HG03097 (cell line): Measurements from ENCODE around the gene NRSN2.
"Not testable (repeated sequence)": the region's sequence is repeated elsewhere in the genome, so short reads cannot be mapped to it uniquely, and the experiment has no call there.

Source experiments
- ATAC-seq: cut with Tn5 transposase; IDR thresholded peaks from one replicate; pipeline ENCODE4 v1.9.1; 2021; ENCODE audit not compliant: unreplicated experiment, low FRiP score

NRSN2 gene

DNA sequence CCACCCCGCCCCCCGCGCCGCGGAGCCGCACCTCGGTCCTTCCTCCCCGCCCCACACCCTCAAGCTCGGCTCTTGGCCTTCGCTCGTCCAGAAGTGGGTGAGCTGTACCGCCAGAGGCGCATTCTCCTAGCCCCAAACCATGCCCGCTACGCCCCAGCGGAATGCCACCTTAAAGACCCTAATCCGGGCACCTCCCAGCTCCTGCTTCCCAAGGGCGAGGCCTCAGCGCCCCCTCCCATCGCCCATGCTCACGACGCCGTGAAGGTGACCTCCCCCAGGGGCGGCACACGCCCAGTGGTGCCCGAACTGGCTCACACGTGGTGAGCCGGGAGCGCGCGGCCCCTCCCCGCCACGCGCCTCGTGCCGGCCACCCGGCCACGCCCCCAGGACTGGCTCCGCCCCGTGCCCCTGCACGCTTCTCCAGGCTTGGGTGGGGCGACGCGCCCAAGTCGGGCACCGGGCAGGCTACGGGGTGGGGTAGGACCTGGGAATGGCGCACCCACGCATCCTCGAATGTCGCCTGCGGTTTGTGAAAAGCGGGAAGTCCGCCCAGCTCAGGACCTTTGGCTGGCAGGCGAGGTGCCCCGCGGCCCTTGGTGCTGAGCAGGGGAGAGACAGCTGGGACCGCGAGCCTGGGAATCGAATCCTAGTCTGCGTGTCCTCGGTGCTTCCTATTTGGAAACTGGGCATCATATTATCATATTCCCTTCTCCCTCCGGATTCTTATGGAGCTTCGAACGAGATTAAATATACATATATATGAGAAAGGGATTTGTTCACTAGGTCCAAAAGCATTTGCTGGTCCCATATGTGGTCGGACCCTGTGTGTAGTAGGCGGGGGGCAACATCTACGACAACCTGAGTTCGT lies 22.5 kb upstream of the NRSN2 start:
- peak; percentile 52 for ATAC-seq

DNA sequence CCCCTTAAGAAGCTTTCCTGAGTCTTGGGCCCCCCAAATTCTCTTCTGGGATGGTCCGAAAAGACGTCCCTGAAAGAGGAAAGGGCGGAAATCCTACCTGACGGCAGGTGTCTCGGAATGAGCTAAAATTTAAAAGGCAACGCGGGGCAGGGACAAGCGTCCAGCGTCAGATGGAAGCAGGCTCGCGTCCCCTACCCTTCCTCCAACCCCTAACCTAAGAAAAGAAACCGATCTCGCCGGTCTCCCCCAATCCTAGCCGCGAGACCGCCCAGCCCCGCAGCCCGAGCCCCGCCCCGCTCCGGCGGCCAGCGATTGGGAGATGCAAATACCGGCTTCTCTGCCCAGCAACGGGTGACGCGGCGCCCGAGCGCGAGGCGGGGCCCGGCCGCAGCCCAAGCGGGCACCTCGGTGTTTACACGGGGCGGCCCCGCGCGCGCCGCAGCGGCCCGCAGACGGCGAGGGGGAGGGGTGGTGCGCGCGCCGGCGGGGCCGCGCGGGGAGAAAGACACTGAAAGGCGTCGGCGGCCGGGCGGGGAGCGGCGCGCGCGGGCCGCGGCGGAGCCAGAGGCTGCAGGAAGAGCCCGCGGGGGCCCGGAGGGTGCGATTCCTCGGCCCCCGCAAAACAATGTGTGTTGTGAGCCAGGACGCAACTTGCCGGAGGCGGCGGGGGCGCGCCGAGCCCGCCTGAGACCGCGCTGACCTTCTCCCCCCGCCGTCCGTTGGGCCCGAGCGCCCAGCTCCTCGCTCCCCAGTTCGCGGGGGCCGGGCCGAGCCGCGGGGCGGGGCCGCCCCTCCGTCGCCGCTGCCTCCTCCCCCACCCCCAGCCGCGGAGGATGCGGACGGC lies 21.6 kb upstream of the NRSN2 start, which contains the start of gene SOX12:
Gene SOX12, plus strand, starts transcription at position 508 of the 844 bp plus-strand sequence. CDS start 373 bp downstream, outside the sequence.
- peak; percentile 63 for ATAC-seq

DNA sequence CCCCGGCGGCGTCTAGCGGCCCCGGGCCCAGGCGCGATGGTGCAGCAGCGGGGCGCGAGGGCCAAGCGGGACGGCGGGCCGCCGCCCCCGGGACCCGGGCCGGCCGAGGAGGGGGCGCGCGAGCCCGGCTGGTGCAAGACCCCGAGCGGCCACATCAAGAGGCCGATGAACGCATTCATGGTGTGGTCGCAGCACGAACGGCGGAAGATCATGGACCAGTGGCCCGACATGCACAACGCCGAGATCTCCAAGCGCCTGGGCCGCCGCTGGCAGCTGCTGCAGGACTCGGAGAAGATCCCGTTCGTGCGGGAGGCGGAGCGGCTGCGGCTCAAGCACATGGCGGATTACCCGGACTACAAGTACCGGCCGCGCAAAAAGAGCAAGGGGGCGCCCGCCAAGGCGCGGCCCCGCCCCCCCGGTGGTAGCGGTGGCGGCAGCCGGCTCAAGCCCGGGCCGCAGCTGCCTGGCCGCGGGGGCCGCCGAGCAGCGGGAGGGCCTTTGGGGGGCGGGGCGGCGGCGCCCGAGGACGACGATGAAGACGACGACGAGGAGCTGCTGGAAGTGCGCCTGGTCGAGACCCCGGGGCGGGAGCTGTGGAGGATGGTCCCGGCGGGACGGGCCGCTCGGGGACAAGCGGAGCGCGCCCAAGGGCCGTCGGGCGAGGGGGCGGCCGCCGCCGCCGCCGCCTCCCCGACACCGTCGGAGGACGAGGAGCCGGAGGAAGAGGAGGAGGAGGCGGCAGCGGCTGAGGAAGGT lies 20.8 kb upstream of the NRSN2 start:
- ATAC-seq: peak; percentile 13

DNA sequence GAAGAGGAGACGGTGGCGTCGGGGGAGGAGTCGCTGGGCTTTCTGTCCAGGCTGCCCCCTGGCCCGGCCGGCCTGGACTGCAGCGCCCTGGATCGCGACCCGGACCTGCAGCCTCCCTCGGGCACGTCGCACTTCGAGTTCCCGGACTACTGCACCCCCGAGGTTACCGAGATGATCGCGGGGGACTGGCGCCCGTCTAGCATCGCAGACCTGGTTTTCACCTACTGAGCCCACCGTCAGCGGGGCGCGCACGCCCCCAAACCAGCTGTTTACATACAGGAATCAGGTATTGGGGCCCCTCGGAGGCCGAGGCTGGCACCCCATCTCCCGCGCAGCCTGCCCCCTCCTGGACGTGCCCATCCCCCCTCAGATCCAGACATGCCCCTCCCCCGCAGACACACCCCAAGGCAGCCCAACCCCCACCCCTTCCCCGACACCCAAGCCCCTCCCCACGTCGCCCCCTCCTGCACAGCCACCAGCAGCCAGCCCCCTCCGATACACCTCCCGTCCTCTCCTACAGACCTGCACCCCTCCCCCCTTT lies 20.2 kb upstream of the NRSN2 start:
- ATAC-seq: no peak

DNA sequence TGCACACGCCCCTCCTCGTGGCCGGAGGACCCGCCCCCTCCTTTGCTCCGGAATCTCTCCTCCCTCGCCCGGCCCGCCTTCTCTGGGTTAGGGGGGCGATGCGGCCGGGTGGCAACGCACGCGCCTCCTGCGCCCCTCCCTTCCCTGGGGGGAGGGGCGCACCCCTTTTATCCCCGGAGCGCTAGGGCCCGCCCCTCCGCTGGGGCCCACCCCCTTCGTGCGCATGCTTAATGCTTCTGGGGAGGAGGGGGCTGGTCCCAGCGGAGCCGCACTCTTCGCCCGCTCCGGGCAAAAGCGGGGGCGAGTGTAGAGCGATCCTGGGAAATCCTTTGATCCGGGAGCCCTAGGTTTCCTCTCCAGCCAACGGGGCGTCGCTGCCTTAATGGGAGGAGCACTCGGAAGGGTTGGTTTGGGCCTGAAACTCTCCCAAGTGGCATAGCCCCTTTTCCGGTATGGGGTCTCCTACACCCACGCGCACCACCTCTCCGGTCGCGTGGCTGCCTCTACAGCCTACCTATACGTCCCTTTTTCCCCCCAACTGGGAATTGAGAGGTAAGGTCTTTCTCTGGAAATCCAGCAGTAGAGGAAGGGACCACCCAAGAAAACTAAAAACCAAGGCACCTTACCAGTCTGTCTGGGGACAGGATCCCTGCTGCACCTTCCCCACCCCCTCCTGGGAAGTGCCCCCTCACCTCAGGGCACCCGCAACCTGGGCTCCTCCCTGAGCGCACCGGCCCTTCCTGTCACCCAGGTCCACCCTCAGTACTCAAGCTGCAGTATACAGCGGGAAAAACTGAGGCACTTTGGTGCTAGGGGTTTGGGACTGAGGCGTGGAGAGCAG lies 19.5 kb upstream of the NRSN2 start:
- ATAC-seq: no peak

DNA sequence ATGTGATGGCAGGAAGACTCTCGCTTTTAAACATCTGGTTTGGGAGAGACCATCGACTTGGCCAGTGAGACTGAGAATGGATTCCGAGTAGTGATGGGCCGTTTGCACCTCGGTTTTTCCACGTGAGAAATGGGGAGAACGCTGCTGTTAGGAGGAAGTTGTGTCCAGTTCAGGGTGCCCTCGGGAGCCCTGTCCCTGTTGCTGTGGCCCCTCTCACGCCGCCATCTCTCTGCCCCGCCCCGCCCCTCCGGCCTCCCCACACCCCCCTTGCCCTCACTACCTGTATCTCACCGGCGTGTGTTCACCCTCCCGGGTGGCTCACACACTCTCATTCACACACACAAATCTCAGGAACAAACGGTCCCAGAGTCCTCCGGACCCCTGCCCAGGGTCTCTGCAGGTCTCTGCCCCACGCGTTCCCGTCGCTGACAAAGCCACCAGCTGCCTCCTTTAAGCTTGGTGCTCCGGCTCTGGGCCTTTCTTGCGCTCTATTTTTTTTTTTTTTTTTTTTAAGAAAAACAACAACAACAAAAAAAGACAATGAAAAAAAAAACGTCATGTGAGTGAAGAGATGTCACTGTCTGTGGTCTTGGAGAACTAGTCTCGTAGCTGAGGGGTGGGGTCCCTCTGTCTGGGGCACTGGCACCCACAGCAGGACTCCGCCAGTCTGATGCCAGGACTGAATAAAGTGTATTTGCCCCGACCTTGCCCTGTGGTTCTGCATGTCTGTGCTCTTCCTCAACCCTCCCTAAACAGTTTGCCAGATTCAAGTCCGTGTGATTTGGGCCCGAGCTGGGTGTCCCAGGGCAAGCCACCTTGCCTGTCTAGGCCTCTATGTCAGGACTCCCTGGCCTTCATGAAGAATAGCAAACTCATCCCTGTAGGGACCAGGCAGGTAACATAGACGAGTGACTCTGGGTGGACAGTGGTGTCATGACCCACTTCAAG lies 18.6 kb upstream of the NRSN2 start:
- no peak for ATAC-seq

DNA sequence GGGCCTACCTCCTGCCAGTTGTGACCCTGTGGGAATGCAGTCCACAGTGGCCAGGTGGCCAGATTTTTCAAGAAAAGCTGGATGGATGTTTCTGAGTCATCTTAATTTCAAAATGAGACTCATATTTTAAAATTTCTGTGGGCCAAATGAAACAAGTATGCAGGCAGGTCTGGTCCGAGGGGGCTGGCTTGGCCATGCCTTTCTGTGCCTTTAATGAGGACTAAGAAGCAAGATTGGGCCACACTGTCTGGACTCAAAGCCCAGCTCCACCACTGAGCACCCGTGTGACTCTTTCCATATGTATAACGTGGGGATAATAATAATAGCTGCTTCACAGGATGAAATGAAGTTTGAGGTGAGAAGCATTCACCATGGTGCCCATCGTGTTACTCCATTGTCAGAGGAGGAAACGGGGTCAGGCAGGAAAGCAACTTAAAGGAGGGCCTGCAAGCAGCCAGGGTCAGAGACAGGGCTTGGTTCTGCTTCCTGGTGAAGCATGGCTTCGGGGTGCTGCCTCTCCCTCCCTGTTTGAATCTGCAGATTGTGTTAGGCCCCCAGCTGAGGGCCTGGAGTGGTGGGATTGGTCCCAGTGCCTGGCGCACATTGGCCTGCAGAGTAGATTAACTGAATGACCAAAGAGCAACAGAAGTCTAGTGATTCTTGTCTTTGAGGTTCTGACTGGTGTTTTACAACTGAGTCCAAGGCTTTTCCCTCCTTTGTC lies 17.8 kb upstream of the NRSN2 start:
- no peak for ATAC-seq

DNA sequence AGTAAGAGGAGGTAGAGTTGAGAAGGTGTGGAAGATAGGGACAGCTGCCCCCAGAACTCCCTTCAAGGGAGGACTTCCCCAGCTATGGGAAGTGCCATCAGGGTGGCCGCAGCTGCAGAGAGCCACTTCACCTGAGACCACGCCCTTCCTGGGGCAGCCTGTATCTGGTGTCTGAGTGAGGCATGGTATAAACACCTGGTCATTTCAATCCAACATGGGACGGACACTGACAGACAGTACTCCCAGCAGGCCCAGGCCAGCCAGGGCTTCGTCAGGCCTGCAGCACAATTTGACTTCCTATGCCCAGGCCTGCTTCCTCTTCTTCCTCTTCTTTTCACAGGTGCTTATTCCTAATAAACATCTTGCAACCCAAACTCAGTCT lies 17.1 kb upstream of the NRSN2 start:
- no peak for ATAC-seq

DNA sequence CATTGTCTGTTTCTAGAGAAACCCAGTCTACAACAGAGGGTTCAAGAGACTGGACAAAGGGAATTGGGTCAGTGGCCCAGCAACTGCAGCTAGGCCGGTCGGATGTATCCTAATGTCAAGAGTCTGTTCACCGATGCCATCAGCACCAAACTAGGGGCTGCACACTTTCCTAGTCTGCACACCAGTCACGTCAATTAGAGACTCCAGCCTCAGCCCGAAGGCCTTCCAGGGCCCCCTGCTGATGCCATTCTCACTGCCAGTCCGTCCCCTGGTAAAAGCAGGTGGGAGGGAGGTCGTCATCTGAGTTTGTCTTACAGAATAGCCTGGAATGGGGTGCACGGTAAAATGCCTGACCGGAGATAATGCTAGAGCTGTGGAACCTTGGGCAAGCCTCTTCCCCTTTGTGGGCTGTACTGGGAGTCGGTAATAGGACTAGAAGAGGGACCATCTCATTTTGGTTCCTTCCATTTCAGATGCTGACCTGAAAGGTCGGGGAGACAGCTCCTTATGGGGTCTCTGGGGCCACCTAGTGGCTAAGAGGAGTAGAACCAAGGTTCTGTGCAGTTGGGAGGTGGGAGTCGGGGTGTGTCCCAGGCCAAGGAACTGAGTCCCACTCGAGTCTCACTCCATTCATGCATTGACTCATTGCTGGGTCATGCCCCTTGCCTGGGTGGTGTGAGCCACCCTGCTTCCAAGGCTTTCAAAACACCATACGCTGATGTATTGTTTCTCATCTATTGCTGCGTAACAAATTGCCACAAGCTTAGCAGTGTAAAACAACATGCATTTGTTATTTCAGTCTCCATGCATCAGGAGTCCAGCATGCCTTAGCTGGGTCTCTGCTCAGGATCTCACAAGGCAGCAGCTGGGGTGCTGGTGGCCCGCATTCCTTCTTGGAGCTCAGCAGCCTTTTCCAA lies 16.4 kb upstream of the NRSN2 start:
- ATAC-seq: no peak

DNA sequence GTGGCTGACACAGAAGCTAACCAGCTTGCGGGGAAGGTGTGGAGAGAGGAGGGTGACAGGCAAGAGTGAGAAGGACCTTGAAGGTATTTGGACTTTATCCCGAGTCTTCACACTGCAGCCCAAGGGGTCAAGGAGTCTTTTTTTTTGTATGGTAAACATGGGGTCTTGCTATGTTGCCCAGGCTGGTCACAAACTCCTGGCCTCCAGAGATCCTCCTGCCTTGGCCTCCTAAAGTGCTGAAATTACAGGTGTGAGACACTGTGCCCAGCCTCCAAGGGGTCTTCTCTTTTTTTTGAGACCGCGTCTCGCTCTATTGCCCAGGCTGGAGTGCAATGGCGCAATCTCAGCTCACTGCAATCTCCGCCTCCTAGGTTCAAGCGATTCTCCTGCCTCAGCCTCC lies 12.3 kb upstream of the NRSN2 start:
- ATAC-seq: no peak

DNA sequence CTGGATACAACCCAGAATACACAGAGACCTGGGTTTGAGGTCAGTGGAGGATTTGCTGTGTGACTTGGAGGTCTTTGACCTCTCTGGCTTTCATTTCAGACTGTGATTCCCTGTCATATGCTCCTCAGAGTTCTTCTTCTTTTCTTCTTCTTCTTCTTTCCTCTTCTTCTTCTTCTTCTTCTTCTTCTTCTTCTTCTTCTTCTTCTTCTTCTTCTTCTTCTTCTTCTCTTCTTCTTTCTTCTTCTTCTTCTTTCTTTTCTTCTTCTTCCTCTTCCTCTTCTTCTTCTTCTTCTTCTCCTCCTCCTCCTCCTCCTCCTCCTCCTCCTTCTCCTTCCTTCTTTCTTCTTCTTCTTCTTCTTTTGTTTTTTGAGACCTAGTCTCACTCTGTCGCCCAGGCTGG lies 10.9 kb upstream of the NRSN2 start:
- ATAC-seq: not testable (repeated sequence)

DNA sequence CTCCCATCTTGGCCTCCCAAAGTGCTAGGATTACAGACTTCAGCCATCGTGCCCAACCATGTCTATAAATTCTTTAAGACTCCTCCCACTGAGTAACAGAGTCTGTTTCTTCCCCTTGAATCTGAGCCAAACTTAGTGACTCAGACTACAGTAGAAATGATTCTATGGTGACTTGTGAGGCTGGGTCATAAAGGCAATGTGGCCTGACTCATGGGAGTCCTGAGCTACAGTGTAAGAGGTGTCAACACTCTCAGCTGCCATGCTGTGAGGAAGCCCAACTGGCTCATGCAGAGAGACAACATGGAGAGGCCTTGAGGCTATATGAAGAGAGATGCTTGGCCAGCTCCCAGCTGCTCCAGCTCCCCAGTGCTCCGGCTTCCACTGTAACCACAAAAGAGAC lies 5.2 kb upstream of the NRSN2 start:
- ATAC-seq: no peak

DNA sequence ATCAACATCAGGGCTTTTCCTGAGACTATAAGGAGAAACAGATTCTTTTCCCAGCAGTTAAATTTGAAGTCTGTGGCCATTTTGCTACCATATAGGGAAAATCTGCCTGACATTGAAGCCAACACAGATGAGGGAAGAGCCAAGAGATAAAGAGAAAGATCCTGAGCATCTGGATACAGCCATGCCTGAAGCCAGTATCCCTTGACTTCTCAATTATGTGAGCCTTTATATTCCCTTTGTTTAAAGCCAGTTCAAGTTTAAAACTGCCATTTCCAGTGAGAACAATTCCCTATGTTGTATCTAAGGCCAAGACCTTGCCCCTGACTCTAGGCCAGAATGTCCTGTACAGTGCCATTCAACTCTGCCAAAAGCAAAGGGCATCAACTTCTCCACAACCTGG lies 3.8 kb upstream of the NRSN2 start:
- no peak for ATAC-seq

DNA sequence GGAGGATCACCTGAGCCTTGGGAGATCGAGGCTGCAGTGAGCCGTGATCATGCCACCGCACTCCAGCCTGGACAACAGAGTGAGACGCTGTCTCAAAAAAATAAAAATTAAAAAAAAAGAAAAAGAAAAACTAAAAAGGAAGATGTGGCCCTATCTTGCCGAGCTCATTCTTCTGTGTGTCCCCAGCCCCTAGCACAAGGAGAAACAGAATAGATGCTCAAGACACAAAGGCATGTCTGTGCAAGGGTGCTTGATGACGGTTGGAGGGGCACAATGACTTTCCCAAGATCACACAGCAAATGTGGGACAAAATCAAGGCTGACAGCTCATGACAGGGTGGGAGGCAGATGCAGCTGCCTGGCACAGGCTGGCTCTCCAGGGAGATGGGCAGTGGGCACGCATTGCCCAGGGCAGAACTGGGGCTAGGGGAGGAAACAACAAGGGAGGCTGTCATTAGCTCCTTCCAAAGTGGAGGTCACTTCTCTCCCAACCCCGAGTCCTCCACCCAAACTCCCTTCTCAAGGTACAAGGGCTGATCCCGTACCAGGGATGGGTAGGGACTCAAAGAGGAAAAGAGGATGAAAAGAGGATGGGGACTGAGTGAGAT lies 775 bp upstream of the NRSN2 start:
- ATAC-seq: no peak

DNA sequence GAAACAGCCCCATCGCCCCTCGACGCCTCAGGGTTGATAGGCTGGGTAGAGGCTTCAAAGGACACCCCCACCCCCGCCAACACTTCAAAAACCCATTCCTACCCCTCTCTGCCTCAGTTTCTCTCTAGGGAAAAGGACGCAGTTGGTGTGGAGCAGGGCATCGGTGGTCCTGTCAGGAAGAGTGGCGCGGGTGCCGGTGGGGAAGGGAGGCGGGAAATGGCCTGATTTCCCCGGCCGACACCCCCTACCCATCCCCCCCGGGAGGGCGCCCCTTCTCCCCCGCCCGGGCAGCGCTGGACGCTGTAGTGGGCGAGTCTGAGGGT lies 367 bp downstream of the NRSN2 start:
- no peak for ATAC-seq

DNA sequence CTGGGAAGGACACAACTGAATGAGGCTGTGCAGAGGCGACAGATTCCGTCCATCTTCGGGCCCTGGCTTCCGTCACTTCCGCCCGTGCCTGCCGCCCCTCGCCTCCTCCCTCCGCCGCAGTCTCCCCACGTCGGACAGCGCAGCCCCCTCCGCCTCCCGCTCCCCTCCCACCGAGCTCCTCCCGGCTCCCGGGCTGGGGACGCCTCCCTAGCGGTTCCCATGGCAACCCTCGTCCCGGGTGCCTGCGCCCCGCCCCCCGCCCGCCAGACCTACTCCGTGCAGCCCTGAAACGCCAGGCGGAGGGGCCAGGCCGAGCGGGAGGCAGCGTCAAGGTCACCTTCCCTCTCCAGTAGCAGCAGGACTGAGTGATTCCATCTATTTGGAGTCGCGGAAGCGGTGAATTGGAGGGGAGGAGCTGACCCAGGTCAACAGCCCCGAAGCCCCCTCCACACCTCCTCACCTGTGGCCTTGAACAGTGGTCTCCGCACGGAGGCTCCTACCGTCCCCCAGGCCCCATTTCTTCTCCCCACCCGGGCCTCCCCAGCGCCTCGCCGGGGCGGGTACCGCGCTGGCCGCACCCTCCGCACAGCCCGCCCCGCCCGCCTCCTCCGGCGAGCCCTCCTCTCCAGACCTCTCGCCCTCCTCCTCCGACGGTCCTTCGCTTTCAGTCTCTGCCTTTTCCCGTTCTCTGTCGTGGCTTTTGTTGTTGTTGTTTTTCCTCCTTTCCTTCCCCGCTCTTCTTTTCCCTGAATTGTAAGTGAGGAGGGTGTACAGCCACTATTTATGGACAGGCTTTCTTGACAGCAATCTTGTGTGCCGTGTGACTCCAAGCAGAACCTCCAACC lies 951 bp downstream of the NRSN2 start:
- peak; percentile 53 for ATAC-seq
